Ramos (cell line): Measurements from ENCODE around the gene FGF14.
"Not testable (repeated sequence)": the region's sequence is repeated elsewhere in the genome, so short reads cannot be mapped to it uniquely, and the experiment has no call there.

Source experiments
- in situ Hi-C: fragments of 300-500 bp; cut with MboI; formaldehyde crosslinking; loops from one replicate; pipeline ENCODE4 v1.14.3; 2022; ENCODE audit warnings: low sequenced_read_pairs; ENCODE audit not compliant: unreplicated experiment

The FGF14 gene

GRCh38 chr13:102141625-102142472, 260.0 kb downstream of the FGF14 start:
- in situ Hi-C loops: no loop called here

GRCh38 chr13:102139626-102140025, 262.2 kb downstream of the FGF14 start:
- in situ Hi-C loops: no loop called here

- in situ Hi-C loops: no loop called here
Observed at GRCh38 chr13:102138635-102139190, 263.1 kb downstream of the FGF14 start.

- in situ Hi-C loops: not testable (repeated sequence)
Observed at GRCh38 chr13:102137904-102138303, 263.9 kb downstream of the FGF14 start.

- in situ Hi-C loops: no loop called here
Observed at GRCh38 chr13:102136735-102137296, 265.0 kb downstream of the FGF14 start.

GRCh38 chr13:102132777-102133295, 269.0 kb downstream of the FGF14 start:
- in situ Hi-C loops: no loop called here

- in situ Hi-C loops: no loop called here
Observed at GRCh38 chr13:102131246-102131645, 270.6 kb downstream of the FGF14 start.

- in situ Hi-C loops: no loop called here
Observed at GRCh38 chr13:102128216-102128810, 273.5 kb downstream of the FGF14 start.

GRCh38 chr13:102127153-102127552, 274.7 kb downstream of the FGF14 start:
- in situ Hi-C loops: no loop called here

GRCh38 chr13:102122147-102122546, 279.7 kb downstream of the FGF14 start:
- in situ Hi-C loops: no loop called here

GRCh38 chr13:102117175-102117831, 284.5 kb downstream of the FGF14 start:
- in situ Hi-C loops: no loop called here

GRCh38 chr13:102103469-102103868, 298.4 kb downstream of the FGF14 start:
- in situ Hi-C loops: no loop called here

- in situ Hi-C loops: no loop called here
Observed at GRCh38 chr13:102100234-102100633, 301.6 kb downstream of the FGF14 start.

- in situ Hi-C loops: no loop called here
Observed at GRCh38 chr13:102097708-102098107, 304.1 kb downstream of the FGF14 start.

GRCh38 chr13:102093288-102093687, 308.6 kb downstream of the FGF14 start:
- in situ Hi-C loops: not testable (repeated sequence)

GRCh38 chr13:102091231-102091630, 310.6 kb downstream of the FGF14 start:
- in situ Hi-C loops: no loop called here

GRCh38 chr13:102090532-102090931, 311.3 kb downstream of the FGF14 start:
- in situ Hi-C loops: no loop called here

- in situ Hi-C loops: no loop called here
Observed at GRCh38 chr13:102089722-102090121, 312.1 kb downstream of the FGF14 start.

- in situ Hi-C loops: no loop called here
Observed at GRCh38 chr13:102089177-102089576, 312.7 kb downstream of the FGF14 start.

- in situ Hi-C loops: no loop called here
Observed at GRCh38 chr13:102073251-102073650, 328.6 kb downstream of the FGF14 start.
